ENCODE measurements around the gene SLC38A10.

SLC38A10 gene

DNA sequence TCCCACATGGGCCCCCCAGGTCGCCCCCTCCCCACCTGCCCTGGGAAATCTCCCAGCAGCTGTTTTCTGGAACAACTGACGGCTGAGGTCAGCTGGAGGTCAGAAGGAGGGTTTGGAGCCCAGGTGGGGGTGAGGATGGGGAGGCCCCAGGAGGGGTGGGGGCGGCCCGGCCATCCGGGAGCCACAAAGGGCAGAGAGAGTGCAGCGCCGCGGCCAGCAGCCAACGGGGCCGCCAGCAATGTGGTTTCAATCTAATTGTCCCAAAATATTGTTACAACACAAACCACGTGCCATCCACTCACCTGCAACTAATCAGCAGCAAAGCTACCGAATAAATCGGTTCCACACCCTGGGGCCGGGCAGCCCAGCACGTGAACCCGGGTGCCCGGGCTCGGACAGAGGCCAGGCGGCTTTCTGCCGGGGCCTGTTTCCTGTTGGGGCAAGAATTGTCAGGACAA, 28.3 kb upstream of the SLC38A10 start:
- Histone ChIP-seq H3K36me3 (no peaks in the 10 kb centered on the region), H3K27ac (no peak overlapping the region), H3K27me3 (no peaks in the 10 kb centered on the region), H3K9me3 (no peaks in the 10 kb centered on the region), H3K4me3 (ENCODE audit: low read depth in 1 of 2, low read length in 1 of 2) (no peak overlapping the region), H3K4me1 (ENCODE audit: control insufficient read depth in 1 of 2, insufficient read depth in 1 of 2, low read depth in 1 of 2, low read length in 1 of 2) (peaks cover 52 to 57% of the 10 kb centered on the region in 2 experiments)
- TF ChIP-seq, protein P1, sequence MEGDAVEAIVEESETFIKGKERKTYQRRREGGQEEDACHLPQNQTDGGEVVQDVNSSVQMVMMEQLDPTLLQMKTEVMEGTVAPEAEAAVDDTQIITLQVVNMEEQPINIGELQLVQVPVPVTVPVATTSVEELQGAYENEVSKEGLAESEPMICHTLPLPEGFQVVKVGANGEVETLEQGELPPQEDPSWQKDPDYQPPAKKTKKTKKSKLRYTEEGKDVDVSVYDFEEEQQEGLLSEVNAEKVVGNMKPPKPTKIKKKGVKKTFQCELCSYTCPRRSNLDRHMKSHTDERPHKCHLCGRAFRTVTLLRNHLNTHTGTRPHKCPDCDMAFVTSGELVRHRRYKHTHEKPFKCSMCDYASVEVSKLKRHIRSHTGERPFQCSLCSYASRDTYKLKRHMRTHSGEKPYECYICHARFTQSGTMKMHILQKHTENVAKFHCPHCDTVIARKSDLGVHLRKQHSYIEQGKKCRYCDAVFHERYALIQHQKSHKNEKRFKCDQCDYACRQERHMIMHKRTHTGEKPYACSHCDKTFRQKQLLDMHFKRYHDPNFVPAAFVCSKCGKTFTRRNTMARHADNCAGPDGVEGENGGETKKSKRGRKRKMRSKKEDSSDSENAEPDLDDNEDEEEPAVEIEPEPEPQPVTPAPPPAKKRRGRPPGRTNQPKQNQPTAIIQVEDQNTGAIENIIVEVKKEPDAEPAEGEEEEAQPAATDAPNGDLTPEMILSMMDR (IDR thresholded peaks at IDR 0.05): no peak

DNA sequence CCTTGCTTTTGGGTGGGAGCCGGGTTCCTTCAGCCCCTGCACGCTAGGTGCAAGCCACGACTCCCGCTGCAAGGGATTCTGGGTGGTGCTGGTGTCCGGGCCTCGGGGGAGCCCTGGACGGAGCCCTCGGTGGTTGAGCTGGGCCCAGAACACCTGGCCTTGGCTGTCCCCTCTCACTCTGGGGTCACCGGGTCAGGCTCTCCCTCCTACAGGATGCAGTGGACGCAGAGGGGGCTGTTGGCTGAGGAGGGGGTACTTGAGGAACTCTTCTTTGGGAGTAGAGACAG, 27.9 kb upstream of the SLC38A10 start:
- TF ChIP-seq, protein P1 (IDR thresholded peaks at IDR 0.05): no peak
- Histone ChIP-seq H3K9me3 (no peaks in the 10 kb centered on the region), H3K36me3 (no peaks in the 10 kb centered on the region), H3K27ac (no peak overlapping the region), H3K4me1 (ENCODE audit: control insufficient read depth in 1 of 2, insufficient read depth in 1 of 2, low read depth in 1 of 2, low read length in 1 of 2) (peaks cover 49 to 53% of the 10 kb centered on the region in 2 experiments), H3K4me3 (ENCODE audit: low read depth in 1 of 2, low read length in 1 of 2) (no peak overlapping the region), H3K27me3 (no peaks in the 10 kb centered on the region)

DNA sequence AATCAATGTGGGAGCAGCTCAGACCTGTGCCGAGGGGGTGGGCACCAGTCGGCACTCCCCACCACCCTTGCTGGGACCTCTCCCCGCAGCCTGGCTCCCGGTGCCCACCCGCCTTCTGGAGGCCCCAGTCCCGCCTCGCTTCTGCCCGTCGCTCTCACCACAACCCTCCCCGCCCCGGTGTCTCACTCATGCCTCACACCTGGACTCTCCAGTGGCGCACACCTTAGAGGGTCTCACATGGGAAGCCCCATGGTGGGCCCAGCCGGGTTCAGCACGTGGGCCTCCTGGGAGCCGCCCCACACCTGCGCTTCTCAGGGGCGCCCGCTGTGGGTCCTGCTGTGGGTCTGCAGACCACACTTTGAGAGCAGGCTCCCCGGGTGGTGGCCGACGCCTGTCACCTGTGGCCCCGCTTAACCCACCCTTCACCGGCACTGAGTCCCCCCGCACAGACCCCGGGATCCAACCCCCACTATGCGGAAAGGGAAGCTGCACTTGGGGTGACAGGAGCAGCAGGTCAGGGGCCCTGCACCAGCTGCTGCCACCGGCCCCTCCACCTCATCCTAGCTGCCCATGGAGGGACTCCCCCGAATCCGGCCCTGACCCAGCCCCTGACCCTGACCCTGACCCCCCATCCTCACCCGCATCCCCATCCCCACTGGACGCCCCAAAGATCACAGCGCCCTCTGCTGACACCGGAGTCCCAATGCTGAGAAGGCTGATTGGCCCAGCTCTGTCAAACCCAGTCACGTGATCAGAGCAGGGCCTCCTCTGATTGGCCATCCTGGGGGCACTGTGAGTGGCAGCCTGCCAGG, 27.4 kb upstream of the SLC38A10 start:
- no peak overlapping the region for H3K27ac ChIP-seq
- H3K4me3 ChIP-seq (ENCODE audit: low read depth in 1 of 2, low read length in 1 of 2): no peak overlapping the region
- no peaks in the 10 kb centered on the region for H3K9me3 ChIP-seq
- peaks cover 44 to 47% of the 10 kb centered on the region in 2 experiments for H3K4me1 ChIP-seq (ENCODE audit: control insufficient read depth in 1 of 2, insufficient read depth in 1 of 2, low read depth in 1 of 2, low read length in 1 of 2)
- no peaks in the 10 kb centered on the region for H3K36me3 ChIP-seq
- no peaks in the 10 kb centered on the region for H3K27me3 ChIP-seq
- TF ChIP-seq, protein P1 (IDR thresholded peaks at IDR 0.05): no peak

- Histone ChIP-seq H3K27me3 (no peaks in the 10 kb centered on the region), H3K27ac (no peak overlapping the region), H3K4me1 (ENCODE audit: control insufficient read depth in 1 of 2, insufficient read depth in 1 of 2, low read depth in 1 of 2, low read length in 1 of 2) (peaks cover 3% of the 10 kb centered on the region in 2 experiments), H3K9me3 (no peaks in the 10 kb centered on the region), H3K36me3 (no peaks in the 10 kb centered on the region), H3K4me3 (ENCODE audit: low read depth in 1 of 2, low read length in 1 of 2) (no peak overlapping the region)
- TF ChIP-seq, protein P1 (IDR thresholded peaks at IDR 0.05): no peak
Measured at GRCh38 chr17:81317961-81318605, 23.0 kb upstream of the SLC38A10 start.

DNA sequence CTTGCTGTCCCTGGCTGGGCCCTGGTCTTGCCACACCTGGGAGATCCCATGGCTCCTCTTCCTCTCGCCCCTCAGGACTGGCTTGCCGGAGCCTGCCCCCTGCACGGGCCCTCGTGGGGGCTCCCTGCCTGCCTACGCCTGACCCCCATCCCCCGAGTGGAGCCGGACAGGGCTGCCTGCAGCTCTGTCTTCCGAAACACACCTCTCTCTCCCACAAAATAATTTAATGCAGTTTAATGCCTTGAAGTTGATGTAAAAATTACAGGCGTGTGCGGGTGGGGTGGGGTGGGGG, 22.4 kb upstream of the SLC38A10 start:
- H3K9me3 ChIP-seq: no peaks in the 10 kb centered on the region
- TF ChIP-seq, protein P1 (IDR thresholded peaks at IDR 0.05): no peak
- no peaks in the 10 kb centered on the region for H3K4me1 ChIP-seq (ENCODE audit: control insufficient read depth in 1 of 2, insufficient read depth in 1 of 2, low read depth in 1 of 2, low read length in 1 of 2)
- H3K4me3 ChIP-seq (ENCODE audit: low read depth in 1 of 2, low read length in 1 of 2): no peak overlapping the region
- H3K36me3 ChIP-seq: no peaks in the 10 kb centered on the region
- no peak overlapping the region for H3K27ac ChIP-seq
- no peaks in the 10 kb centered on the region for H3K27me3 ChIP-seq
